GM18519 (cell line): ENCODE data around the gene SLC38A2.
"Not testable (repeated sequence)": the region's sequence is repeated elsewhere in the genome, so short reads cannot be mapped to it uniquely, and the experiment has no call there.

ENCODE experiments used
- ATAC-seq: cut with Tn5 transposase; IDR thresholded peaks from one replicate; pipeline ENCODE4 v1.9.1; 2021; ENCODE audit warnings: mild to moderate bottlenecking, moderate library complexity; ENCODE audit not compliant: unreplicated experiment, low FRiP score

Gene SLC38A2

DNA sequence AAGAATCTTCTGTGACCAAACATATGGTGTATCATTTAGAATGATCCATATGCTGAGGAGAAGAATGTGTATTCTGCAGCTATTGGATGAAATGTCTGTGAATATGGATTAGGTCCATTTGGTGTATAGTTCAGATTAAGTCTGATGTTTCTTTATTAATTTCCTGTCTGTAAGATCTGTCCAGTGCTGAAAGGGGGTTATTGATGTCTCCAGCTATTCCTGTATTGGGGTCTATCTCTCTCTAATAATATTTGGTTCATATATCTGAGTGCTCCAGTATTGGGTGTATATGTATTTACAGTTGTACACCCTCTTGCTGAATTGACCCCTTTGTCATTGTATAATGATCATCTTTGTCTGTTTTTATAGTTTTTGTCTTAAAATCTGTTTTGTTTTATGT lies 33.5 kb downstream of the SLC38A2 start:
- no peak for ATAC-seq

DNA sequence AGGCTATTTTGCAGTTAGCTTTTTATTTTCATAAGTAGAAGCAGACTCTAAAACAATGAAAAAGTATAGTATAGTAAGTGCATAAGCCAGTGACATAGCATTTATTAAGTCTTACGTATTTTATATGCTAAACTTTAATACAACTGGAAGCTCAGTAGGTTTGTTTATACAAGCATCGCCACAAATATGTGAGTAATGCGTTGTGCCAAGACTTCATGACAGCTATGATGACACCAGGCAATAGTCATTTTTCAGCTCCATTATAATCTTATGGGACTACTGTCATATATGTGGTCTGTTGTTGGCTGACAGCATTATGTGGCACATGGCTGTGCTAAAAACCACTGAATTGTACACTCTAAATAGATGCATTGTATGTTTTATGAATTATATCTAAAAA lies 40.3 kb downstream of the SLC38A2 start:
- no peak for ATAC-seq

DNA sequence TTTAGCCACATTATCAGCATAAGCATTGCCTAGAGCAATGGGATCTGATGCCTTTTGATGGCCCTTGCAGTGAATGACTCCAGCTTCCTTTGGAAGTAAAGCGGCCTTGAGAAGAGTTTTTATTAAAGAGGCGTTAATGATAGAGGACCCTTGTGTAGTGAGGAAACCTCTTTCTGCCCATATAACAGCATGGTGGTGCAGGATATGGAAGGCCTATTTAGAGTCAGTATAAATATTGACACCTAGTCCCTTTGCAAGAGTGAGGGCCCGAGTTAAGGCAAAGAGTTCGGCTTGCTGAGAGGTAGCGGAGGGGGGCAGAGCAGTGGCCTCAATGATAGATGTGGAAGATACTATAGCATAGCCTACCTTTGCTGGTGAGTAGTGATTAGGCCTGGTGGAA lies 47.5 kb downstream of the SLC38A2 start:
- not testable (repeated sequence) for ATAC-seq

GRCh38 chr12:46320731-46321130 lies 51.8 kb downstream of the SLC38A2 start:
- no peak for ATAC-seq

GRCh38 chr12:46318037-46318436 lies 54.5 kb downstream of the SLC38A2 start:
- no peak for ATAC-seq
